Breast epithelium (tissue), 4 donors: ENCODE measurements around the gene SCUBE2. TPM values are rescaled to one million over a fixed set of nuclear protein-coding genes. Genes with fewer than 3 reads are reported as not detected.

Experiments used
- DNase-seq, 2 donors: peaks; one replicate each; pipeline ENCODE4 v3.0.0-alpha.2; 2019; ENCODE audit warnings: low spot score in 2 of 2
- H3K27ac ChIP-seq, 2 donors: fragments of 200-600 bp; sonication (generic) in 1 of 2; one replicate each; pipeline ENCODE4 v1.5.1; 2016 to 2019; ENCODE audit warnings: mild to moderate bottlenecking in 1 of 2
- H3K27me3 ChIP-seq, 2 donors: fragments of 200-600 bp; sonication (generic) in 1 of 2; one replicate each; pipeline versions ENCODE4 v1.5.1 to v1.6.0; 2017 to 2019; ENCODE audit warnings: control low read depth in 1 of 2, mild to moderate bottlenecking in 1 of 2
- H3K36me3 ChIP-seq: fragments of 200-600 bp; one replicate; pipeline ENCODE4 v1.5.1; 2019
- H3K4me1 ChIP-seq, 2 donors: fragments of 200-600 bp; sonication (generic); one replicate each; pipeline ENCODE4 v1.5.1; 2016 to 2019; ENCODE audit warnings: control low read depth in 1 of 2
- H3K4me3 ChIP-seq, 3 donors: fragments of 200-600 bp; sonication (generic); 1 replicate in 2 of 3; 2 replicates in 1 of 3; pipeline ENCODE4 v1.5.1; 2016 to 2019; ENCODE audit warnings: mild to moderate bottlenecking in 3 of 3, moderate library complexity in 2 of 3
- H3K9me3 ChIP-seq, 2 donors: fragments of 200-600 bp; sonication (generic) in 1 of 2; one replicate each; pipeline ENCODE4 v1.5.1; 2016 to 2019; ENCODE audit warnings: control low read depth in 1 of 2
- CTCF ChIP-seq, 3 donors: fragments of 450-650 bp; IDR thresholded peaks; one replicate each; pipeline ENCODE4 v1.5.1; 2016 to 2017; ENCODE audit warnings: antibody characterized with exemption in 3 of 3, mild to moderate bottlenecking in 3 of 3, moderate library complexity in 3 of 3
- POLR2A ChIP-seq: fragments of 450-650 bp; IDR thresholded peaks from one replicate; pipeline ENCODE4 v1.6.1; 2016; ENCODE audit warnings: antibody characterized with exemption, mild to moderate bottlenecking, moderate library complexity
- POLR2AphosphoS5 ChIP-seq, 3 donors: sonication (generic); formaldehyde crosslinking; IDR thresholded peaks; one replicate each; pipeline ENCODE4 v1.6.1; 2017; ENCODE audit warnings: antibody characterized with exemption in 3 of 3
- intact Hi-C: fragments of 100-400 bp; cut with DNase I; formaldehyde crosslinking; loops from one replicate; pipeline ENCODE4 v1.15.1; 2023; ENCODE audit warnings: low total_unique reads
- total RNA-seq, 3 donors: library from RNA; depleted of rRNA; stranded (reverse); fragments of >200 nt; gene quantifications; one replicate each; pipeline ENCODE4 v1.1.0, GENCODE V29; 2016

SCUBE2 gene
- total RNA-seq, 3 donors from 2014 or later, result 35.7 to 139 (median 78.7) TPM

- no peak for DNase-seq
- Histone ChIP-seq H3K4me3 (no peak overlapping the region), H3K27me3 (no peaks in the 10 kb centered on the region), H3K27ac (no peak overlapping the region), H3K9me3 (no peaks in the 10 kb centered on the region), H3K36me3 (no peaks in the 10 kb centered on the region), H3K4me1 (no peaks in the 10 kb centered on the region)
- no peak for TF ChIP-seq CTCF (IDR thresholded peaks at IDR 0.05)
- no peak for TF ChIP-seq POLR2A
- no peak for TF ChIP-seq POLR2AphosphoS5 (IDR thresholded peaks at IDR 0.05)
- intact Hi-C loops, result no loop called here
These were observed 8.8 kb downstream of the SCUBE2 start for GRCh38 chr11:9082575-9082974.

GRCh38 chr11:9081153-9081552, 10.2 kb downstream of the SCUBE2 start:
- intact Hi-C loops, result no loop called here
- no peaks in the 10 kb centered on the region for H3K36me3 ChIP-seq
- H3K27me3 ChIP-seq, result no peaks in the 10 kb centered on the region
- H3K4me3 ChIP-seq, result no peak overlapping the region
- H3K4me1 ChIP-seq, result peaks cover 0 to 2% of the 10 kb centered on the region in 2 donors
- no peak for TF ChIP-seq CTCF (IDR thresholded peaks at IDR 0.05)
- no peak for TF ChIP-seq POLR2A
- TF ChIP-seq POLR2AphosphoS5 (IDR thresholded peaks at IDR 0.05), result no peak
- no peaks in the 10 kb centered on the region for H3K9me3 ChIP-seq
- no peak for DNase-seq
- no peak overlapping the region for H3K27ac ChIP-seq

- Histone ChIP-seq H3K36me3 (no peaks in the 10 kb centered on the region), H3K27me3 (no peaks in the 10 kb centered on the region), H3K4me3 (no peak overlapping the region), H3K27ac (peak overlapping the region in 1 of 2 donors; percentile 32), H3K9me3 (no peaks in the 10 kb centered on the region), H3K4me1 (peaks cover 0 to 4% of the 10 kb centered on the region in 2 donors)
- intact Hi-C loops, result no loop called here
- no peak for DNase-seq
- TF ChIP-seq POLR2A, result no peak
- no peak for TF ChIP-seq POLR2AphosphoS5 (IDR thresholded peaks at IDR 0.05)
- no peak for TF ChIP-seq CTCF (IDR thresholded peaks at IDR 0.05)
These were observed 13.0 kb downstream of the SCUBE2 start for GRCh38 chr11:9078113-9079086.

- intact Hi-C loops, result no loop called here
- peak overlapping the region in 1 of 2 donors; percentile 14 for H3K27ac ChIP-seq
- TF ChIP-seq POLR2AphosphoS5 (IDR thresholded peaks at IDR 0.05) (no peak), POLR2A (no peak), CTCF (IDR thresholded peaks at IDR 0.05) (no peak)
- H3K9me3 ChIP-seq, result no peaks in the 10 kb centered on the region
- DNase-seq, result no peak
- no peak overlapping the region for H3K4me3 ChIP-seq
- no peaks in the 10 kb centered on the region for H3K36me3 ChIP-seq
- H3K4me1 ChIP-seq, result peaks cover 0 to 4% of the 10 kb centered on the region in 2 donors
- no peaks in the 10 kb centered on the region for H3K27me3 ChIP-seq
These were observed 14.2 kb downstream of the SCUBE2 start for GRCh38 chr11:9077164-9077563.

- H3K27ac ChIP-seq, result peak overlapping the region; percentile 14 to 53
- intact Hi-C loops, result no loop called here
- no peaks in the 10 kb centered on the region for H3K27me3 ChIP-seq
- no peaks in the 10 kb centered on the region for H3K9me3 ChIP-seq
- peak in 1 of 2 donors; percentile 70 for DNase-seq
- peaks cover 0 to 4% of the 10 kb centered on the region in 2 donors for H3K4me1 ChIP-seq
- H3K4me3 ChIP-seq, result no peak overlapping the region
- H3K36me3 ChIP-seq, result no peaks in the 10 kb centered on the region
- TF ChIP-seq CTCF (IDR thresholded peaks at IDR 0.05) (no peak), POLR2AphosphoS5 (IDR thresholded peaks at IDR 0.05) (no peak), POLR2A (no peak)
These were observed 14.7 kb downstream of the SCUBE2 start for GRCh38 chr11:9076661-9077060.
